Measurements from ENCODE around the gene ETFDH. TPM values are rescaled to one million over a fixed set of nuclear protein-coding genes. Genes with fewer than 3 reads are reported as not detected.
"Not testable (repeated sequence)": the region's sequence is repeated elsewhere in the genome, so short reads cannot be mapped to it uniquely, and the experiment has no call there.

ETFDH gene
- total RNA-seq, 1 donor from 2014 or later, result 26.2 TPM

GRCh38 chr4:158755819-158756218 lies 83.7 kb downstream of the ETFDH start:
- not testable (repeated sequence) for DNase-seq

GRCh38 chr4:158756588-158756987 lies 84.5 kb downstream of the ETFDH start:
- DNase-seq, result no peak

DNA sequence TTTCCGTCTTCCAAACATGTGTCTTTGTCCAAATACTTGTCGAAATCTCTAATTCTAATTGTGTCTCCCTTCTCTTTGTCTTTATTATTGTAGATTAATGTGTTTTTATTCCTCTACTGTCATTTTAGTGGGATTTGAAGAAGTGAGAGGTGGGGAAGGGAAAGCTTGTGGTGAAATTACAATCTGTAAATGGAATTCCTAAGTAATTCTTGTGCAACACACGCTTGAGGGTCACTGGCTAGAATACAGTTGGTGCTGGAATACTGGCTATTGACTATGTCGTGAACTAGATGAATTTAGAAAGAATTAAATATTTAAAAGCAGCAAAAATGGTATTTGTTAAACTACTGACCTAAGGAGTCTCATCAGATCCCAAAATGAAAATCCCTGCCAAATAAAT lies 86.0 kb downstream of the ETFDH start:
- DNase-seq, result no peak

GRCh38 chr4:158758703-158759102 lies 86.6 kb downstream of the ETFDH start:
- DNase-seq, result no peak

Small RNA genes lying within 50 kb of the gene (small RNA-seq; reads per million reads assigned to genes)
- 0.12 reads per million for gene RF00012

Other genes starting within 250 kb of the ETFDH start
- 6.2 TPM for gene RXFP1, start 150.4 kb upstream of the ETFDH start, total RNA-seq
- gene C4orf46, start 409 bp upstream of the ETFDH start, total RNA-seq, result 29.9 TPM
- gene PPID, start 51.1 kb downstream of the ETFDH start, total RNA-seq, result 27.1 TPM
- gene FNIP2, start 96.7 kb downstream of the ETFDH start, total RNA-seq, result 66.6 TPM